GM19035 (cell line): Measurements from ENCODE around the gene HOXA10.

Experiments used
- ATAC-seq: cut with Tn5 transposase; IDR thresholded peaks from one replicate; pipeline ENCODE4 v1.9.1; 2021; ENCODE audit not compliant: unreplicated experiment

HOXA10 gene

DNA sequence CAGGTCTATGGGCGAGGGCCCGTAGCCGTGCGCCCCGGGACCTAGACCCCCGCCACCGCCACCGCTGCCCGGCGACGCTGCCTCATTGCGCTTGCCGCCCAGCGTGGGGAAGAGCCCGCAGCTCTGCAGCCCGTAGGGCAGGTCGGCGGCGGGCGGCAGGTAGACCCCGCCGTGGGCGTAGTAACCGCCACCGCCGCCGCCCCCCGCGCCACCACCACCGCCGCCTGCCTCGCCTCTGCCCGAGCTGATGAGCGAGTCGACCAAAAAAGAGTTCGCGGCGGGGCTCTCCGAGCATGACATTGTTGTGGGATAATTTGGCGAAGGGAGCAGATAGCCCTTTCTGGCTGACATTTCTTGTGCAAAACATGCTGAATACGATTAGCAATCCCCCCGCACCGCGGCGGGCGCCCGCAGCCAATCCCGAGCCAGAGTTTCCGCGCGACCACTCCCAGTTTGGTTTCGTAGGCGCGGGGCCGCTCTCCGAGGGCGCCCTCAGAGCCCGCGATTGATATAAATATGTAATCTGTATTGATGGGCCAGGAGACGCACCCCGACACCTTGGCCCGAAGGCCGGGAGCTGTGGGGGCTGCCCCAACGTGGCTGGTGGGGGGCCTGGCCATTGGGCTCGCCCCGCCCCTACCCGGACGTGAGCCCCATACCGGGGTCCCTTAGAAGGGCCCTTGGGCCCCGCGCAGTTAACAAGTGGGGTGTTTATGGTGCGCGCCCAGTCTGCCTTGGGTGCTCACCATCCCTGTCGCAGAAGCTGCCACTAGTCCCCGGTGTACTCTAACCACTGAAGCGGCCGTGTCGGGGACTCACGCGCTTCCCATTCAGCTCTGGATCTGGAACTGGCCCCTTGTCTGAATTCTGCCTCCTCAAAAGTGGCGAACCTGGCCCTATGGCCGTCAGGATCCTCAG, at the start of gene HOXA10:
HOXA10 (minus strand) TSS at position 365 of the 918 bp plus-strand sequence; CDS start at position 351, 14 bp downstream.
- ATAC-seq, result no peak

DNA sequence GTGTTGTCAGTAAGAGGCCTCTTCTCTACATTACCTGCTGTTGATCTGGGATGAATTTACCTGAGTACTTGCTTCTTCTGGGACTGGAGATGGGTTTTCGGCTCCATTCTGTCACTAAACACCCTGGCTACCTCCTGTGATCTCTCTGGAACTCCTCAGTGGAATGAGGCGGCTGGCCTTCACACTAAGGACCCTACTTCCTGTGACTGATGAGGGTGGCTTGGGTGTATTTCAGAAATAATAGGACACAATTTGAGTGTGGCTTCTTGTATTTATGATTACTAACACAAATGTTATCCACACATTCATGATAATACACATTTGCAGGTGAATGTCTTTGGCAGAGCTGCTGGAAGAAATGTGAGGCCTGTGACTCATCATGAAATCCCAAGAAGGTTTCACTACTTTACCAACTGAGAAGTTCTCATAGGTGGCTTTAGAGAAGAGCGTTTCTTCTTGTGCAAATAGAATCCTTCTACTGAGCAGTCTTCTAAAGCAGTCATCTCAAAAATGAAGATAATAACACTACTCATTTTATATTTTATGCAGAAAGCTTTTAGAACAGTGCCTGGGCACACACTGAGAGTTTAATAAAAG, 47.2 kb upstream of the HOXA10 start:
- ATAC-seq, result no peak

DNA sequence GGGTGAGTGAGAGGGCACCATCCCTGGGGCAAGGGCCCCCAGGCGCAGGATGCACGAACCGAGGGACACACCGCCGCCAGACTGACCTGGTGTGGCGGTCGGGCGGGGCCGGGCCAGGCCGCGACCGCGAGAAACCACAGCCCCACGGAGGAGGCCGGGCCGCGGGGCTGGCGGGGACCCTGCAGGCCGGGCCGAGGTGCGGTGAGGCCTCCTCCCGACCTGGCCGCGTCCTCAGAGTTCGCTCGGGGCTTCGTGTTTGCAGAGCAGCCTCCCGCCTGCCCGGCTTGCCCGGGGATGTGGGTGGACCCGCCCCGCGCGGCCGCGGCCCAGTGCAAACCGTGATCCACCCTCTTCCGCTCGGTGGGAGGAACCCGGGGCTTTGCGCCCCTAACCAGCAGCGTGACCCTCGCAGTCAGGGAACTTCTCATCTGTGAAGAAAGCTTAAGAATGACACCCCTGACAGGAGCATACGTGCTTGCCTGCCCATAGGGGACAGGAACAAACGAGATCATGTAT, 46.4 kb upstream of the HOXA10 start:
- ATAC-seq, result no peak

DNA sequence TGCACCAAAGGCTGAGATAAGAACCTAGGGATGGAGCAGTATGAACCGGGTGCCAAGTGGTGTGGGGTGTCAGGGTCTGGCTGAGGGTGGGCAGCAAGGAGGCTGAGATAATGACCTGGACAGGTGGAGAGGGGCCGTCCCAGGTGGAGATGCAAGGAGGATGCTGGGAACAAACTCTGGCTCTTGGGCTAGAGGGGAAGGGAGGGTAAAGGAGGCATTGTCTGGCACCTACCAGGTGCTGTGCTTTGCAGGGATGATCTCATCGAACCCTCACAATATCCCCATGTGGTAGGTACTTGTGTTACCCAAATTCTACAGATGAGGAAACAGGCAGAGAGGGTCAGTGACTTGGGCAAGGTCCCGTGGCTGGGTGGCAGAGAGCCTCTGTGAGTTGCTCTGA, 45.7 kb upstream of the HOXA10 start:
- no peak for ATAC-seq

DNA sequence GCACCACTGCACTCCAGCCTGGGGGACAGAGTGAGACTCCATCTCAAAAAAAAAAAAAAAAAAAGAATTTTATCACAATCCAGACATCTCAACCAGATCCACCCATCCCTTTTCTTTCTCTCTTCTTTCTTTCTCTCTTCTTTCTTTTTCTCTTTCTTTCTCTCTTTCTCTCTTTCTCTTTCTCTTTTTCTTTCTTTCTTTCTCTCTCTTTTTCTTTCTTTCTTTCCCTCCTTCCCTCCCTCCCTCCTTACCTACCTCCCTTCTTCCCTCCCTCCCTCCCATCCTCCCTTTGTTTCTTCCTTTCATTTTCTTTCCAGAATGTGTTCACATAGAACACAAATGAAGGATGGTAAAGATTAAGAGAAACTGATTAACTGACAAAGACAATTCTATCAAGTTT, 43.8 kb upstream of the HOXA10 start:
- ATAC-seq, result no peak

DNA sequence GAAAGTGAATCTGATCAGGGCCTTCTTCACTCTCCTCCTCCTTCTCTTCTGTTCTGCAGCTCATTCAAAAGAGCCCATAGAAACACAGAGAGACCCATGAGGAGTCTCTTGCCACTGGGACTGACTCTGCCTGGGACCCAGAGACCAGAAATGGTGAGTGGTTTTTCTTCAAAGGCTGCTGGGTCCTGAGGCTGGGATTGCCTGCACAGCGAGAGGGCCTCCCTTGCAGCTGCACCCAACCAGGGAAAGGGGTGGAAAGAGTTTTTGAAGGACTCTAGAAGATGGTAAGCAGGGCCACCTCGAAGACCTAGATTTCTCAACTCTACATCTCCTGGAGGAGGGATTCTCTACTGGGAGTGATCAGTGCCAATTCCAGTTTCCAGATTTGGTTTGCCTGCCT, 41.2 kb upstream of the HOXA10 start:
- ATAC-seq, result no peak

DNA sequence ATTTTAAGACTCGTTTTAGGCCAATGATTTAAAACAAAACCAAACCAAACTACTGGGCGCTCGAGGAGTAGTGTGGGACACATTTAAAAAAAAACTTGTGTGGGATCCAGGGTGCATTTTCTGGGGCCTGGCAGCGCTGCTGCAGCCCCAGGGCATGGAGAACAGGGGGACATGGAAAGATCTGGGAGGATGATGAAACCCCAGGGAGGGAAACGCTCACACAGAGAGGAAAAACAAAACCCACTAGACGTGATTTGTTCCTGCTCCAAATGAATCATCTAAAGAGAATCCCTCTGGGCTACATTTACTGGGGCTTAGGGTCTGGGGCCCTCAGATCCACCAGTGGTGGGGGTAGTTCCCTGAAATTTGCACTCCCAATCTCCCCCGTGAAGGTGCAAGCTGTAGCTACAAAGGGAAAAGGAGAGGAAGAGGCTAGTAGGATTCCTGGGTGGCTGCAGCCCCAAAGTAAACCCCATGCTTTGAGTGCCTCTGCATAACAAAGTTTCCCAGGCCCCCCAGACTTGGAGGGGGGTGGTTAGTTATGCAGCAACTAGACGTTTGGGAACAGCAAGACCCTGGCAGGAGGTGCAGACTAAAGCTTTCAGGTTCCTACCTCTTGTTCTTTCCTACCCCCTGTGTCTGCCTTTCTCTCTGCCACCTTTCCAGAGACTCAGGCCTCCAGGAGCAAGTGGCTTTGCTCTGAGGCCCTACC, 40.3 kb upstream of the HOXA10 start:
- no peak for ATAC-seq

DNA sequence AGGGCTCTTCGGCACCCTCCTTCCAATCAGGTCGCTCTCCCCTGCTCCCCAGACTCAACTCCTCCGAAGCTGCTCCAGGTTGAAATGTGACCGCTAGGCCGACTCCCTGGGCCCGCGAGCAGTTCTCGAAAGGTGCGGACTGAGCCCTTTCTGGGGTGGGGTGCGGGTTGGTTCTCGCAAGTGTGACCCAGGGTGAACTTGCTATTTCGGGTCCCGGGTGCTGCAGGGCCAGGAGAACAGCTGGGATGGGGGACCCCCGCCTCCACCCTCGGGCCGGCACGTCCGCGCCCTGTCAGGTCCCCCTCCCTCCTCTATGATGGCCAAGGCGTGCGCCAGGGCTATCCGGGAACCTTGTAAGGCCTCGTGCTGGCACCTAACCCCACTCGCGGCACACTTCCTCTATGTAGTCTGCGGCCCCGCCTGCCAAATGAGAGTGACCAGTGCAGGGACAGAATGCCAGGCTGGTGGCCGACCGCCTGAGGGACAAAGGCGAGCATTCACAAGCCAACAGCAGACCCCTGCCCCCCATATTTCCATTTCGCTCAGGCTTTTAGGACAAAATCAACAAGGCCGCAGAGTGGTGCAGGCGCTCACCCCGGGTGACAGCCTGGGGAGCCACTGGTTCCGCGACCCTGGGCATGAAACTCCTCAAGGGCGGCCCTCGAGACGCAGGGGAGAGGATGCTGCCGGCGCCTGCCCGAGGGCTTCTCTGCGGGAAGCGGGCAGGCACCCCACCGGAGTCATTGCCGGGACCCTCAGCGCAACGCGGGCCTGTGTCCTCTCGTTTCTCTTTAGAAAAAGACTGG, 39.5 kb upstream of the HOXA10 start:
- no peak for ATAC-seq

DNA sequence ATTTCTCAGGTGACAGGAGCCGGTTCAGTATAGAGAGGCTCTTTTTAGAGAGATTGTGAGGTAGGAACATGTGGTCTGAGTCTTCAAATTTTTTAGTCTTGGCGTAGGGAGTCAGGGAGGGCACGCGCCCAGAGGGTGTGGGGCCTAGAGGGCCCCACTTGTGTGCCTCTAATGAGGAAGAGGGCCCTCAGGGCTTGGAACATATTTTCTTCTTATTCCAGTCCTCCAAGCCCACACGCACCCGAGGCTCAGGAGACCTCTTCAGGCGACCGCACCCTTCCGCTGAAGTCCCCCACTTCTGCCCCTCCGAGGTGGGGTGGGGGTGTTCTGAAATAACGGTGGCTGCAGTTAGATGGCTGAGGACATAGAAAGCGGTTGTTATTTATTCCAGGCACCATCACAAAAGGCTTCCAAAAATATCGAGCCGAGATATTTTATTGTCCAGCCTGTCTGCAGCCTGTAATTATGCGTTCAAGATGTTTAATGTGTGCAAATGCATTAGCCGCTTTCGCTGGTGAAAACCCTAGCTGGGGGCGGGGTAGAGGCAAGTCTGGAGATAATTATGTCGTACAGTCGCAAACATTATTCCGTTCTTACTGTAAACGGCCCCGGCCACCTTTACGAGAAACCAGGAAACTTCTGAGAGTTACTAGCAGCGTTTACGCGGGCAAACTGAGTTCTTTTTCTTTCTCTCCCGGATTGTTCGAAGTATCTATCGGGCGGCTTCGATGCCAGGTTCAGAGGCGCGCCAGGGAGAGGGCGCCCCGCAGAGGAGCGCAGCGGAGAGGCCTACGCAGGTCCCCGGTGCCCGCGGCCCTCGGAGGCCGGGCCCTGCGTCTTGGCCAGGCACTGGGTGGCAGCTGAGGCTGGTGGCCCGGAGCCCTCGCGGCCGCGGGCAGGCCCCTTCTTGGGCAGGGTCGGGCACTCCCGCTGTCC, 38.6 kb upstream of the HOXA10 start:
- ATAC-seq, result no peak

DNA sequence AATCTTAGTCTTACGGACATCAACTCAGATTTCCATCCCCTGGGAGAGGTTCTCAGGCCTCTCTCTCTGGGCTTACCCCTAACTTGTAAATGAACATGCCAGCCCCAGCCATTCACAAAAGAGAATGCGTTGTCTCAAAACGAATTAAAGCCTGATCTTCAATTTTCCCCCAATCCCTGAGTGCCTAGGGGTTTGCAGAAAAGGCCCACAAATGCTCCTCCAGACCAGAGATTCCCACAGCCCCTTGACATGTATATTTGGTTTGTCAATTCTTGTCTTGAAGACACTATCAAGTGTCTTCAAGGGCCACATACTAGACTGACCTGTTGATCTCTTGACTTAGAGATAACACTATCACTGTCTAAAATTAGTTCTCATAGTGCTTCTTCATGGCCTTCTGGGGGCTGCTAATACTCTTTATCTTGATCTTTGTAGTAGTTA, 37.7 kb upstream of the HOXA10 start:
- no peak for ATAC-seq

DNA sequence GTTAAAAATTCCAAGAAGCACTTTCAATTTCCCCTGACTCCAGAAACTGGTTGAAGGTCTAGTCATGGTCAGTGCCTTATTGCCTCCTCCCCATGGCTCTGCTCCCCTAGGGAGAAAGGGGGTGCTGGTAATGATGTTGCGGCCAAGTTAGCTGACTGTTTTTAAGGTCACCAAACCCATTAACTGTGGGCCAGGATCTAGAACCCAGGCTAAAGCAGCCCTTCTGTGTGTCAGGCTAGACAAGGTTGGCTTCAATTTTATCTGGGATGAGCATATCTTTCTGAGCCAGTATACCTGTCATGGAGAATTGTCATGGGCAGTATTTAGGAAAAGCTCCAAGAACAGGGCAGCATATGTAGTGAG, 36.9 kb upstream of the HOXA10 start:
- no peak for ATAC-seq

DNA sequence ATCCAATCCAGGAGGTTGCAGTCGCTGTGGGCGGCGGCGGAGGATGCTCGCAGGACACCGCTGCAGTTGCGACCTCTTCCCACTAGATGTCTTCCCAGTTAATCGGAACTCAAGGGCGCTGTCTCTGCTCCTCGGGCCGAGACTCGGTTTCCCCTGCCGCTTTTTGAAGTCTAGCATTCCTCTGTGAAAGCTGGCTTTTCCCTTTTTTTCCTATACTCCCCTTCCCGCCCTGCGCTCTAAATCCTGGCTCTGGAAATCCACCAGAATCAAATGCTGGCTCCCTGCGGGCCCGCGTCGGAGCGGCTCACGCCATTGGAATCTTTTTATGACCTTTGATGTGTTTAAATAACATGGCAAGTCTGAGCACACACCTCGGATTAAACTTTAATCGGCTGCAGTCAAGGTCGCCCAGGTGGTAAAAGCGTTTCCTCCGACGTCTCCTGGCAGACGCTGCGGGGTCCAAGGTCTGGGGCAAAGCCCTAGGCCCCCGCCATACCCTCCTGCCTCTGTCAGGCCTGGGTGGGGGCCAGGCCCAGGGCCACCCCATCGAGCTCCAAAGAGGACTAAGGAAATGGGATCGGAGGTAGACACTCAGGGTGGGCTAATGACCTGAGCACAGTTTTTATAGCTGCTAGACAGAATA, 36.4 kb upstream of the HOXA10 start:
- no peak for ATAC-seq

DNA sequence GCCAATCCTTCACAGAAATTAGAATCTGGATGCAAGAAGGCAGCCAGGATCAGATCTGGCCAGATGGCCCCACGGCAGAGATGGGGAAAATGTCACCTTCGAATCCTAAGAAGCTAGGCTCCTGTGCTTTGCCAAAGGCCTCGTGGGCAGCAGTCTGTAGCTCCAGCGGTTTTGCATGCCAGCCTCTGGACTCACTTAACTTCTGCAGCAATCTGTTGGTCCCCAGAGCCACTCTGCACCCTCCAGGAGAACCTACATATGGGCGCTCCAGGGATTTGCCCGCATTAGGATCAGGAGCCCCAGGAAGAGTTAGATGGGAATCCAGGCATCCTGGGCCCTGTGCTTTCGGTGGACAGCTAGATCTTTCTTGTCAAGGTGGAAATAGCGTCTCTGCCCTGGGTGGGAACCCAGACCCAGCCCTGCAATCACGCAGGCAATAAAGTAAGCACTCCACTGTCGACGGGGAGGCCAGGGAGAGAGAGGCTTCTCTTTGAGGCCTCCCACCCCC, 35.9 kb upstream of the HOXA10 start:
- ATAC-seq, result no peak

DNA sequence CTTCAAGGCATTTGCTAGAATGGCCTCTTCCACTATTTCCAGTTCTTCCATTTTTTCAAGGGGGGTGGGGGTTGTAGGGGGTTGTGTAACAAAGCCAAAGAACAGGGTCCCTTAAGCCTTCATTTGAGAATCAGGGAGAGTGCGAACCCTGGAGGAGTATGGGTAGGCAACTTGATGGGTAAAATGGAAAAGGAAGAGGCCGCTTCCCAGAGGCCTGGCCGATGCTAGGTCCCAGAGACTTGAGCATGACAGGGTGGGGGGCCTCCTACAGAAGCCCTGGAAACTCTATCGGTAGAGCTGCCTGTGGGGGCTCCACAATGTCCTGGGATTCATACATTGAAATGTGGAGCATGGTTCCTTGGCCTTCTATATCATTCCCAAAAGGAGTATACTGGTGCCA, 34.9 kb upstream of the HOXA10 start:
- ATAC-seq, result no peak

DNA sequence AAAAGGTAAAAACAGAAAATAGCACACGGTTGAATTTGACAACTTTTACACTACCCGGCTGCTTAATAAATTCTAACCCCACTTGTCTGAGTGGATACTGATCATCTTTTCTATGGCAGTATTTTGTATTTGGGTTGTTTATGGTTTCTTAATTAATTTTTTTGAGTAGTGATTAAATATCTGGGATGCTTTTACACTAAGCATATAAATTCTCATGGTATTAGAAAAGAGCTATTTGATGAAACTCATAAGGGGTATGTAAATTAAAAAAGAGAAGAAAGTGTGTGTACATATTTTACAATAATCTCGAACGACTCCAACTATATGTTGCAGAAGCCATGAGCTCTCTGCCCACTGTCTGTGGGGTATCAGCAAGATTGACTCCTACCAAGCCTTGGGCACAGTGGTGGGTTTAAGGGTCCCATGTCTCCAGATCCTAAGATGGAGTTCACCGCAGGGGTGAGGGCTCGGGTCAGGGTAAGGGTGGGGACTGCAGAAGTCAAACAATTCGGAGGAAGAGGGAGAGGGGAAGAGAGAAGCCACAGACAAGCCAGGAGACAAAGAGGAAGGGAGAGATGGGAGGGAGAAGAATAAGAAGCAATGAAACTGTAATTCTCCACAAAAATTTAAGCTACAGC, 33.3 kb upstream of the HOXA10 start:
- no peak for ATAC-seq

DNA sequence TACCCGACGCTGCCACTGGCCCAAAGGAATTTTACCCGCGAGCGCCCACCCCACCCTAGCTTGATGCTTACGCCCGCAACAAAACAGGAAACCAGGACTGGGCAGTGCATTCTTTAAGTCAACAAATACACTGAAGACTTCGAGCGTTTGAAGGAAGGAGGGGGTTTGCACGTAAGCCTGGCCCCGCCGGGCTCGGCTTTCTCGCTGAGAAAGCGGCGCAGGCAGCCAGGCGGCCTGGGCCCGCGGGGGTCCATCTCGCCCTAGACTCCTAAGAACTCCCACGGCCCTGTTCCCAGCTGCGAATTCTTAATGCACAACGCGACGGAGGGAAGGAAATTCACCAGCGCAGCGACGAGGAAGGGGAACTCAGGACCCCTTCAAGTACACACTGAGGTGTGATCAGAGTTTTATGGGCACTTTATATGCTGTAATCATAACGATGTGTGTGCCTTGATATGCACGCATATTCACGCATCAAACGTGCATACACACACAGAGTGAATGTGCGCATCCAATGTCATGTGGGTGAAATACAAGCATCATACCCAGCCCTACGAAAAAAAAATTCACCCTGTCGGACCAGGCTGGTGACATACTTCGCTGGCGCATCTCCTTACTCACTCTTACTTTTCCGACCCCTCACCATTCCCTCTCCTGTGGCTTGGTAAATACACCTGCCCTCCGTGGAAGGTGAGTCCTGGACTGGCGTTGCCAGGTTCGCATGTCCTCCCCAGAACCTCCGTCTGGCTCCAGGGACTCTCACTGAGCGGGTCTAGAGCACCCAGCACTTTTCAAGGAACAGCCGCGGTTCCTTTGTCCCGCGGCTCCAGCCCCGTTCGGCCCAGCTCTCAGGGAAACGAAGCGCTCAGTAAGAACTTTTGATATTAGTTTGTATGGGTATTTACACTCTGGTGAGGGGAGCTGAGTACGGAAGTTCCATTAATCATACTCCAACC, 31.5 kb upstream of the HOXA10 start:
- no peak for ATAC-seq

DNA sequence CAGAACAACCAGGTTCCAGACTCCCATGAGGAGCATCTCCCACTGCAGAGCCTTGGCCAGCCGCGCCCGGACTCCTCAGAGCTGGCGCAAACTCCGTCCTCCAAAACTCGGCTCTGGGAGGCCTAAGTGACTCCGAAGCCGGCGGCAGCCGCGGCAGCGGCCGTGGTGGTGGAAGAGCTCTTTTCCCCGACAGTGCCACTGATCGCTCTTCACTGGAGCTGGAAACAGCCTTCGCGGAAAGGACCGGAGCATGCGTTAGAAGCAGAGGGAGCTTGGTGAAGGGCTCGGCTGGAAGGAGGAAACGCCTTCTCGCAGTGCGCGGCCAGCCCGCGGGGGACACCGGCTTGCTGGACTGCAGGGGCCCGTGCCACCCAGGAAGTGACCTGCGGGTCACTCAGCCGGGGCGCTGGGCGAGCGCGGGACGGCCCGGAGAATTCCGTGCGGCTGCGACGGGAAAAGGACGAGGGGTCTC, 30.8 kb upstream of the HOXA10 start:
- ATAC-seq, result no peak
